HG02870 (cell line): ENCODE results near the gene BTBD9.
"Not testable (repeated sequence)": the region's sequence is repeated elsewhere in the genome, so short reads cannot be mapped to it uniquely, and the experiment has no call there.

ENCODE experiments used
- ATAC-seq: cut with Tn5 transposase; IDR thresholded peaks from one replicate; pipeline ENCODE4 v1.9.1; 2021; ENCODE audit warnings: mild to moderate bottlenecking, moderate library complexity; ENCODE audit not compliant: unreplicated experiment

BTBD9 gene

DNA sequence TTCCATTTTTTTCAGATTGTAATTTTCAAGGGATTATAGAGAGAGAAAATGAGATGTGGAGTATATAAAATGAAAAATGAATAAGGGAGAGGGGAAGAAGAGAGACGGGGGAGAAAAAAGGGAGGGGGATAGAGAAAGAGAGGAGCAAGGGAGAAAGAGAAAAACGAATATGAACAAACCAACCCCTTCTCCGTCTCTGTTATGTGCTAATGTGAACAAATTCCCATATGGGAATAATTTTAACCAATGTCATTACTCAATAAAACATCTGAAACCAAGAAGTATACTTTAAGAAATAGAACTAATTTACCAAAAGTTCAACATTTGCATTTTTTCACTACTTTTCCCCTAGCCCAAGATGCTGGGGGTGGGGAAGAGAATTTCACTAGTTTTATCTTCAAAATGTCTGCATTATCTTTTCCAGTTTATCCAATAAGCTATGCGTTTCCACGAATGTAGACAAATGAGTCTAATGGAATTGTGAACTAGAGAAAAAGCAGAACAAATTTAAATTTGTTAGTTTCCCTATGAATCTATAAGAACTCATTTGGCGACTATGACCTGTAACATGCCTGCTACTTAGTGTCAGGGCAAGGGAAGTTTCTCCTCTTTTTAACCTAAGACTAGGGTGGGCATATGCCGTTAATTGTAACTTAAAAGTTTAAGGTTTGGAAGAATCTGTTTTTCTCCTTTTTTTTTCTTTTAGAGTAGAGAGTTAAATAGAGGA, 286.3 kb downstream of the BTBD9 start:
- no peak for ATAC-seq

DNA sequence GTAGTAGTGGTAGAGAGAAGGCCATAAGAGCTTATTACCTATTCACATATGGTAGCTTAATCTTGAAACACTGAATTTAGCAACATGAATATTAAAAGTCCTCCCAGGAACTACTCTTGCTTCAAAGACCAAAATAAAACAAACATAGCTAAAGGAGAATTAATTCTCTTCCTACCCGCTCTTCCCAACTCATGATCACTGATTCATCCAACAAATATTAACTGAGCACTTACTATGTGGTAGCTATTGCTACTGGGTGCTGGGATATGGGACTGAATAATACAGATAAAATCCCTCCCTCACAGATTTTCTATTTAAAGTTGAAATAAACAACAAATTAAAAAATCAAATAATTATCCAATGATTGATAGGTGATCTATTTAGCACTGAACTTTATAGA, 287.1 kb downstream of the BTBD9 start:
- no peak for ATAC-seq

DNA sequence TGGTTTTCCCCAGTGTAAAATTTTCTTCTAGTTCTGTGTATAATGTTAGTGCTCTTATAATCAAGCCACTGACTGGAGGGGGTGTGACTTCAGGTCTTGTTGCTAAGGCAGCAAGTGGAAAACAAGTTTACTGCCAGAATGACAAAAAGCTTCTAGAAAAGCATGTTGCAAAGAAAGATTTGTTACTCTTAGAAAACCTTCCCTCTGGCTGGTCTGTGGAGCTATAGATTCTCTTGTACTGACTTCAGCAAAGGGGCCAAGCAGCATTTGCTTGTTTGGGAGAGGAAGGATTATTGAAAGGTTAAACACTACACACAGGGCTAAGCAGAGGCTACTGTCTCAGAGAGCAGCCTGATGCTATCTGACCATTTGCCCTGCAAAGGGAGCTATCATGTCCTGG, 288.8 kb downstream of the BTBD9 start:
- no peak for ATAC-seq

DNA sequence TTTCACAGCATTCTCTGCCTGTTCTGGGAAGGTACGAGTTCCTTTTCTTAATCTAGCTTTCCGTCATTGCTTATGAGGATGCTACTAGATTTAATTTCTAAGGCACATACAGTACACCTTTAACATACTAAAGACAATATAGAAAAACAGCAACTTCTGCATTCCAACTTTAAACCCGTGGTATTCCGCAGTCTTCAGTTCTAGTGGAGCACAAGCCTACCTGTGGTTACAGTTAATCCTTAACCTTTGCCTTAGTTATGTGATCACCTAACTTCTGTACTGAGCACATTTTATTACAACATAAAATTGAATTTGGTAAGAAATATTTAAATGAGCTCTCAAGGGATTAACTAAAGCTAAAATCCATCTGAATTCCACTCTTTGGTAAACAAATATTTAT, 289.5 kb downstream of the BTBD9 start:
- ATAC-seq, result no peak

DNA sequence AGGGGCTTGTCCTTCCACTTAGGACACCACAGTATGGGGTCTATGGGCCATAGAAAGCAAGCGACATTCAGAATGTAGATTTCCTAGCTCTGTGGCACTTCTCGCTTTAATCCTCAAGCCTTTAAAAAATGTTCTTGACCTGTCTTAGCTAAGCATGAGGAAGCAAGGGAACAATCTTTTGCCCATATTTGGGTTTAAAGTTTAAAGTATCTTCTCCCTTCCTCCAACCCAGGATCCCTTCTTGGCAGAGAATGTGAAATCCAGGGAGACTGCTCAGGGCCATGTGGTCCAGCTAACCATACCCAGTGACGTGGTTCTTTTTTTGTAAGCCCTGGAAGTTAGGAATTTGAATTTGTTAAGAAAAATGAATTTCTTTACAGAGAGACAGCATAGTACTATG, 289.9 kb downstream of the BTBD9 start:
- ATAC-seq, result no peak

DNA sequence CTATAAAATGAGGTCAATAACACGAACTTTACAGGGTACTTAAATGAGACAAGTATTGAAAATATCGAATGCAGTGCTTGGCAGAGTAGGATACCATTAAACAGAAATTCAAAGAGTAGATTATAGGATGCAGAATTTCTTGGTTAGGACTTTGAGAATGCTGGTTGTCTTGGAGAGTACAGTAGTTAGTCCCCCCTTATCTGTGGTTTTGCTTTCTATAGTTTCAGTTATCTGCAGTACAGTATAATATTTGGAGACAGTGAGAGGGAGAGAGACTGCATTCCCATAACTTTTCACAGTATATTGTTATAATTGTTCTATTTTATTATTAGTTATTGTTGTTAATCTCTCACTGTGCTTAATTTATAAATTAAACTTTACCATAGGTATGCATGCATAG, 290.5 kb downstream of the BTBD9 start:
- ATAC-seq, result no peak

DNA sequence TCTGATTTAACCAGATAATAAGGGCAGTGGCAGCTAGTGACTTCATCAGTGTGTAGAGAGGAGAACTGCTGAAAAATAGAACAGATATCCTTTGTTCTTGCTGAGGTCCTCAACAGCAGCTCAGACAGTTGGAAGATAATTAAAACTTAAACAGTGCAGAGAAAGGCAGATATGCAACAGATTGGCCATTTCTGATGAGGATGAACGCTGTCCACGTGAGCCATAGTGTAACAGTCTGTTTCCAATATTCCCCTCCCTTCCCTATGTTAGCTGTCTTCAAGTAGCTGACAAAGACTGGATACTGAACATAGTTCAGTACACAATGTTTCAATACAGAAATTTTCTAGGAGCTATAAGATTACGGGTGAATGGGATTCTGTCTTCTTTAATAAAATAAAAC, 291.4 kb downstream of the BTBD9 start:
- ATAC-seq, result no peak

DNA sequence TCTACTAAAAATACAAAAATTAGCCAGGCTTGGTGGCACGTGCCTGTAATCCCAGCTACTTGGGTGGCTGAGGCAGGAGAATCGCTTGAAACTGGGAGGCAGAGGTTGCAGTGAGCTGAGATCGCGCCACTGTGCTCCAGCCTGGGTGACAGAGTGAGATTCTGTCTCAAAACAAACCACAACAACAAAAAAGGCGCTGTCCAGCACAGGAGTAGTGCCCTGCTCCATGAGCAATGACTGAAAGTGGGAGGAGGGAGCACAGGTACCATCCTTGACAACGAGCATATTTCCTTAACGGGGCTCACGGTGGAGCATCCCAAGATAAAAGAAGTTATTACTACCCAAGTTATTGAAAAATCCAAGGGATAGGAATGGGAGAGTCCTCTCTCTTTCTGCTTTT, 291.9 kb downstream of the BTBD9 start:
- not testable (repeated sequence) for ATAC-seq

DNA sequence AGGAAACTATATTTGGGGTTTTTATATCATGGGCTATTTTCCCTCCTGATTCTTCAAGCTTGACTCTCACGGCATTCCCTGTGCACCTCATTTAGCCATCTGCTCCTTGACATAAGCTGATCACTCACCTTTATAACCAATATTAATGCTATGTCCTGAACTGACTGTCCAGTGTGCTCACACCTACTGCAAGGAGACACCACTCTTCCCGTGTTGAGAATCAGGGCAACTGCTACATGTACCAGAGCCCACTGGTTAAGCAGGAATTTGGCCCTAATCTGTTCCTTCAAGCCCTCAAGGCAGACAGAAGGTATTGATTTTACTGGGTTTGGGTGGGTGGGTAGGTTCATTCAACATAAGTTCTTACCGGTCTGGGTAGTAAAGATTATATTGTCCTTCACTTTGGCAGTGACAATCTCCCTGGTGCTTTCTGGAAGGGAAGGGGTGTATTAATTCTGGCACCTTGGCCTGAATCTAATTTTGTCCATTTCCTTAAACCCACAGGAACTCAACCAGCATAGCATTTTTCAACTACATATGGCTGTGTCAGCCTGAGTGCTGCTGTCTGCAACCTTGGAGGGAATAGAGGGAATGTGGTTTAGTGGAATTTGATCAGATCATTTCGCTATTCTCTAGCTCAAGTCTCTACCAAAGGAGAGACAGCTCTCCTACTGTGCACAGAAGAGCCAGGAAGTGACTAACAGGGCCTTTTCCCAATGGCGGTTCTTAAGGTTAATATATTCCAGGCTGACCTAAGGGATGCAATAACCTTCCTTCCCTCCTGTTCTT, 293.2 kb downstream of the BTBD9 start:
- no peak for ATAC-seq

DNA sequence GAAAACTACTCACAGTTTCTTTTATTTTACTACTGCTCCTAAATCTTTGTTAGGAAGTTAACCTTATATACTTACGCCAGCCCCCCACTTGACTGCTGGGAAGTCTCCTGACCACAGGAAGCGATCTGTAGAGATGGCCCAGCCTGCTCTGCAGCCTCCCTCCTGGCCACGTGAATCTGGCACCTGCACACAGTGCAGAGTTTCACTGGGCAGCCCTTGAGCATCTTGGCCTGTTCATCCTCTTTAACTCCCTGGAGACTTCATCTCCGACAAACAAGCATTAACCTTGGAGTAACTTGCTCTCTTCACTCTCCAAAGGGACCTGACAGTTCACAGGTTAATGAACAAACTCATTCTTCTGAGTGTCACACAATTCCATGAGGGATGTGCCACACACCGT, 294.1 kb downstream of the BTBD9 start:
- ATAC-seq, result no peak

DNA sequence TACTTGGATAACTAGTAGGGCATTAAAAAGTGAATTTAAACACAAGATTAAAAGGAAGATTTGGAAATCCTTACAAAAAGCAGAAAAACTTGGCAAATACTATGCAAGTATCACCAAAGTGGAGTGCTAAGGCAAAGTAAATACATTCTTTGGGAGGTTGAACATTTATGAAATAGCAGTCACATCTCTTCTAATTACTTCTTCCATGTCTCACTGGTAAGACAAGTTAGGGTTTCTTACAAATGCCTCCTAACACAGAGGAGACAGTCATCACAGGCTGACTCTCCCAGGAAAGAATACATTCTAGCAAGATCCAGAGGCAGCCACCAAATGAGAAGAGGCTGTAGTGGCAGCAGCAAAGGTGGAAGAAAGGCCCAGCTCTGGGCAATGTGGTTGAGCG, 298.2 kb downstream of the BTBD9 start:
- no peak for ATAC-seq

DNA sequence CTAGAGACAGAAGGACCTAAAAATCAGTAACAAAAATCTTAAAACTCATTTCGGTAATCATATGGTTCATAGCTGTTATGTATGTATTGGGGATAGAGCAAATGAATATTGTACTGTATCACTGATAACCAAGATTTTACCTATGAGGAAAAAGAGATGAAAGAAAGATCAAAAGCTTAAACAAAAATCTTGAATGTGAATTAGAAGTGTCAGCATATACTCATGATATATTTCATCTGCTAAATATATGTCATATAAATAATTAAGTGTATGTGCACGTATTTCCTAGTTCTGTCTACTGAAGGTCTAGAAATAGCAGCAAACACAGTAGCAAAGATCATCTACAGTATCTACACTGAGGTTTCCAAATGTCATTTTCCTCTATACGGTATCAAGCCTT, 299.8 kb downstream of the BTBD9 start:
- no peak for ATAC-seq

DNA sequence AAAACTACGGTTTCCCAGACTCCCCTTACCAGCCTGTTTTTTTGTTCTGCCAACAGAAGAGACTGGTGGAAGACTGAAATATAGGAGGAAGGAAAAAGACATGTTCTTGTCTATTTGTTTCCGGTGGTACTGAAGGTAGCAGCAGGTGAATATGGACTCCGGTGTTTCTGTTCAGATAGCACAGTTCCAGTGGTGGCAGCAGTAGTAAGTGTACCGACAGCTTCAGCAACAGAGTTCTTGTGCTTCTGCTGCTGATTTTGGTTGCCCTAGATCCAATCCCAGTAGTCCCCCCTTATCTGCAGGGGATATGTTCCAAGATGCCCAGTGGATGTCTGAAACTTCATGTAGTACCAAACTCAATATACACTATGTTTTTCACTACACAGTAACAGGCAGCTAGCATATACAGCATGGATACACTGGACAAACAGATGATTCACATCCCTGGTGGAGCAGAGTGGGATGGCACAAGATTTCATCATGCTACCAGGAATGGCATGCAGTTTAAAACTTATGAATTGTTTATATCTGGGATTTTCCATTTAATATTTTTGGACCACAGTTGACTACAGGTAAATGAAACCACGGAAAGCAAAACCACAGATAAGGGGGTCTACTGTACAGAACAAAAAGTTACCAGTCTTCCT, 301.8 kb downstream of the BTBD9 start:
- no peak for ATAC-seq

DNA sequence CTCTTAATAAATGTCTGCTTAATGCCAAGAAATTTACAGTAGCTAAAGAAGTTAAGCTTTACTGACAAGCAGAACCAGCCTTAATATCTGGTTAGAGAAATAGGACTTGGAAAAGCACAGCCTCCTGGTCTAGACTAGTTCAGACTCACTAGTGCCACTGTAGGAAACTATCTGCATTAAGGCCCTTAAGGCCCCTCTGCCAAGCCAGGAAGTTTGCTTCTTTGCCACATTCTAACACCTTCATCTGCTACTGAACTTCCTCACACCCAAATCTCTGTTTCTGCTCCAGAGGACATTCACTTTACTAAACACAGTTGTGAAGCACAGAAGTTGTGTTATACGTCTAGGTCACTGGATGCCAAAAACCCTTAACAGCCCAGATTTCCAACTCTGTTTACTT, 302.8 kb downstream of the BTBD9 start:
- ATAC-seq, result no peak

DNA sequence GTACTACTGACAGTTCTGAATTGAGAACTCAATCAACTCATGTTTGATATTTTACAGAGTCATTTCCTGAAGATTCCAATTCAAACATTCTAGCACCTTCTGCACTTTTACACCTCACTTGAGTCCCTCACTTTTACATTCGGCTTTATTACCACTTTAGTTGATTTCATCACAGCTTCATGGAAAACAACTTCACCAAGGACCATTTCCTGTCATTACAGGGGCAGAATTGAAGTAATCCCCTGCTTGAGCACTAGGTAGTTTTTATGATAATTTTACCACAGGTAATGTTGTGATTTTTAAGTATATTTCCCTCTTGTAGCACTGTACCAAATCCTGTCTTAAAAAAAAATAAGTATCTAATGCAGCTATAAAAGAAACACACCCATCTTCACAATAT, 312.9 kb downstream of the BTBD9 start:
- no peak for ATAC-seq

DNA sequence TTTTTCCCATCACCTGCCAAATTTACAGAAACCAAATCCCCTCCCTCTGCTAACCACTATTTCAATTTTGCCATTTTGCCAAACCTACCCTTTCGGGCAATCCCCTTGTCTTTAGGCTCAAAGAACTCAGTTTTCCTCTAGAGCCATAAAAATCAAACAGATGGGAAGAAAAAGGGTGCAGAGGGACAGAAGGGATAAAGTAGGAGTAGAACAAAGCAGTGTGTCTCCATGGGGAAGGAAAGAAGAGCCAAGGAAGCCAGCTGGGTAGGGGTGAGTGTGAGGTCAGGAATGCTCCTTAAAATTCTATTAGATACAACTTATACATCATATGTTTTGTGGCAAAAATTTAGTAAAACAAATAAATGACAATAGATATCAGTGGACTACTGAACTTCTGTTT, 316.5 kb downstream of the BTBD9 start:
- no peak for ATAC-seq

DNA sequence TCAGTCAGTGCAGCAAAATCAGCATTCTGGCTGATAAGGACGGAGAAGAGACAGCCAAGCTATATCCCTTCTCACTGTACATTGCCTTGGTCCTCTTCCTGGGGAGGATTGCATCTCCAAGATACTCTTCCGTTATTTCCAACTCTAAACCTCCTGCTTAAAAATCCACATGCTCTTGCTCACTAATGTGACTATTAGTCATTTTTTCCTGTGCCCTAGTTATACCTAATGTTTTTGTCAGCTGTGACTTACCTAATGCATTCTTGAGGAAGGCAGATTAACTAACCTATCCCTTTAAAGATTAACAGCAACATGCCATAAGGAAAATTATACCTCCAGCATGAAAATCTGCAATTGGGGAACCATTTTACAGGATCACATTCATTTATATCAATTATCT, 317.6 kb downstream of the BTBD9 start:
- ATAC-seq, result no peak

DNA sequence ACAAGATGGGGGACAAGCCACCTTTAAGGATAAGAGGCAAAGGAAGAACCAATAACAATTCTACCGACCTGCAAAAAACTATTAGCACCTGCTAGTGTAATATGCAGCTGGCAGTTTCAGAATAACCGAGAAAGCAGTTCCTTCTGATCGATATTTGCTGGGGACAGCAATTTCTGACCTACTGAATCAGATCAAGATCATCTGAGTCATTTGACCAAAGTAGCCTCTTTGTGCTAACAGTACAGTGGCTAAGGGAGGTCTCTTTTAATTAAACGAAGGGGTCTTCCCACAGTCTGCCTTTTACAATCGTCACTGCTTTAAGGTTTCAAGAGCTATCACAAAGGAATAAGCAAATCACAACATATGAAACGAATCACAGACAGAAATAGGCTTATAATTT, 318.9 kb downstream of the BTBD9 start:
- ATAC-seq, result peak; percentile 69

DNA sequence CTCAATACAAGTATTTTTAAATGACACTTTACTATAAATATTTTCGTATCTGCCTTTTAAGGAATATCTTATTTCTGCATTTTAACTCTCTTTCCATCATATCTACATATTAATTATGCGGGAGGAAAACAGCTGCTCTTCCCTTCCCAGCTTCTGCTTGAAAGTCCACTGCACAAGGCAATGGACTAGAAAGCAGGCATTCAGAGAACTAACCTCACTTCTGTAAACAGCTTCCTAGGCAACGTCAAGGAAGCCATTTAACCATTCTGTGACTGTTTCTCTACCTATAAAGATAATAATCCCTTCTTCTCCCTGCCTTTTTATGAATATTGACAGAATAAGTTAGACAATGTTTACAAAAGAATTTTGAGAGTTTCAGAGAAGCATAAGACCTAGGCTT, 319.4 kb downstream of the BTBD9 start:
- ATAC-seq, result no peak

DNA sequence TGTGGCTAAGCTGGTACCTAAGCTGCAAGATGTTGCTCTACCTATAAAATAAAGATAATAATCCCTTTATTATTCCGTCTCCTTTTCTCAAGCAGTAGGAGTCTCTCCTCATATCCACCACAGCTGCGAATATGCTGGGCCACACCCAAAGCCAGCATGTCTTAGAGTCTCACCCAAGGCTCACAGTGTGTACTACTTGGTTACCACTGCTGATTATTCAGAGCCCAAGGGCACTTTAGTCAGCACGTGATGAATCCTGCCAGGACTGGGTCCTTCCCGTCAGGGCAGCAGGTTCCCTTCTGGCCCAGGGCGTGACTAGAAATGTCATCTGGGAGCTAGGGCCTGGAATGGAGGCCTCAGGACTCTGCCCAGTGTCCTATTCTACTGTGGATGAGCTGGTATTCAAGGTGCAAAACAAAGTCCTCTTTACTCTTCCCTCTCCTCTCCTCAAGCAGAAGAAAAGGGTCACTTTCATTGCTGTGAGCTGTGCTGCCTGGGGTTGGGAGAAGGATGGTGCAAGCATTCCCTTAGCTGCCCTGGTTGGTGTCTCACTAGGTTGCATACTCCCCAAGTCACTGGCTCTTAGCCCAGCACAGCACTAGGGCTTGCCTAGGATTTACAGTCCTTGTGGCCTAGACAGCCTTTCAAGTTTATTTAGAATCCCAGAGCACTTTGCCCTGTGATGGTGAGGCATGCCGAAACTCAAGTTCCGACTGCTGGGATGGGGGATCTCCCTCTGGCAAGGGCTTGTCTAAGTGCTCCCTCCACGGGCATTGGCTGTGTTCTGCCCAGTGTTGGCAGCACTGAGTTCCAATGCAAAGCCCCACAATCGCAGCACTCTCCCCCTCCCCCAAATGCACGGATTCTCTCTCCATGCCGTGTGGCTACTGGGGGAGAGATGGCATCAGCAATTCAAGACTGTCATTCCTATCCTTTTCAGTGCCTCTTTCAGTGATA, 320.2 kb downstream of the BTBD9 start:
- no peak for ATAC-seq
